Head of caudate nucleus (tissue), 42 donors: Measurements from ENCODE around the gene KIF26B.
"Not testable (repeated sequence)": the region's sequence is repeated elsewhere in the genome, so short reads cannot be mapped to it uniquely, and the experiment has no call there.

Source experiments
- DNase-seq, 42 donors: peaks; one replicate each; pipeline versions ENCODE4 v3.0.0 to v3.0.0-alpha.2; 2020 to 2021; ENCODE audit warnings: mixed read lengths in 7 of 42
- intact Hi-C: fragments of 100-400 bp; cut with DNase I; formaldehyde crosslinking; loops from one replicate; pipeline ENCODE4 v1.15.0; 2022

KIF26B gene

DNA sequence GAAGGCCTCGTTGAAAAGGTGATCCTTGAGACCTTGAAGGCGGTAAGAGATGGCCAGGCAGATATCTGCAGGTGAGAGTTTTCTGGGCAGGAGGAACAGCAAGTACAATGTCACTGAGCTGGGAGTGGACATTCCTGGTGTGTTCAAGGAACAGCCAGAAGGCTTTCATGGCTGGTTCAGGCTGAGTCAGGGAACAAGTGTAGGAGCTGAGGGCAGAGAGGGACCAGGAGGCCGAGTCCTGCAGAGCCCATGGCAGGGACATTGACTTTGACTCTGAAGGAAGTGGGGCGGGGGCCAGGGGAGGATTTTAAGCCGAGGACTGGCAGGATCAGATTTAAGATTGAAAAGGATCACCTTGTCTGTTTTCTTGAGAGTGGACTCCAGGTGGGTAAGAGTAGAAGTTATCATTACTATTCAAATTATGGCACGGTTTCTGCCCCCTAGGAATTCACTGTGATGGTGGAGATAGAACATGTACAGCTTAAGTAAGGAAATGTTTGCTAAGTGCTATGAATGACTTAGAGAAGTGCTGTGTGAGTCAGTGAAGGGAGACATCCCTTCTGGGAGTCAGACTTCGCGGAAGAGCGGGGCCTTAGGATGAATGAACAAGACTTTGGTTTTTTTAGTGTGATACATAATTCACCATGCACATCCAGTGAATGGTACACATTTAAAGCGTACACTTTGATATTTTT is 202.3 kb downstream of the KIF26B start:
- DNase-seq = no peak
- intact Hi-C loops = no loop called here

- DNase-seq, intact Hi-C loops: not testable (repeated sequence)
Measured at GRCh38 chr1:245359101-245359680, 204.4 kb downstream of the KIF26B start.

GRCh38 chr1:245361065-245361464 is 206.3 kb downstream of the KIF26B start:
- DNase-seq = peak in 1 of 42 donors; percentile 22
- intact Hi-C loops = no loop called here

DNA sequence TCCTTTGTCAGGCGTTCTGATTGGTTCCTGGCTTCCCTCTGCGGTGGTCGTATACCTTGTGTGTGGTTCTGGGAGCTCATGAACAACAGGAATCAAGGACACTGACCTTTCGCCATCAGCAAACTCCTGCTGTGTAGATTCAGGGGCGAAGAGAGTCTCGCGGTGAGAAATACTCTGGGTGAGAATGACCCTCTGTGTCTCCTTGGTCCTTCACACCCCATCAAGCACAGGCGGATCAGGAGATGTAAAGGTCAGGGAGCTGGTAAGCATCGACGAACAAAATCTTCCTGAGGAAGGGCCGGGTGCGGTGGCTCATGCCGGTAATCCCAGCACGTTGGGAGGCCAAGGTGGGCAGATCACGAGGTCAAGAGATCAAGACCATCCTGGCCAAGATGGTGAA is 207.2 kb downstream of the KIF26B start:
- peak in 1 of 42 donors; percentile 12 for DNase-seq

DNA sequence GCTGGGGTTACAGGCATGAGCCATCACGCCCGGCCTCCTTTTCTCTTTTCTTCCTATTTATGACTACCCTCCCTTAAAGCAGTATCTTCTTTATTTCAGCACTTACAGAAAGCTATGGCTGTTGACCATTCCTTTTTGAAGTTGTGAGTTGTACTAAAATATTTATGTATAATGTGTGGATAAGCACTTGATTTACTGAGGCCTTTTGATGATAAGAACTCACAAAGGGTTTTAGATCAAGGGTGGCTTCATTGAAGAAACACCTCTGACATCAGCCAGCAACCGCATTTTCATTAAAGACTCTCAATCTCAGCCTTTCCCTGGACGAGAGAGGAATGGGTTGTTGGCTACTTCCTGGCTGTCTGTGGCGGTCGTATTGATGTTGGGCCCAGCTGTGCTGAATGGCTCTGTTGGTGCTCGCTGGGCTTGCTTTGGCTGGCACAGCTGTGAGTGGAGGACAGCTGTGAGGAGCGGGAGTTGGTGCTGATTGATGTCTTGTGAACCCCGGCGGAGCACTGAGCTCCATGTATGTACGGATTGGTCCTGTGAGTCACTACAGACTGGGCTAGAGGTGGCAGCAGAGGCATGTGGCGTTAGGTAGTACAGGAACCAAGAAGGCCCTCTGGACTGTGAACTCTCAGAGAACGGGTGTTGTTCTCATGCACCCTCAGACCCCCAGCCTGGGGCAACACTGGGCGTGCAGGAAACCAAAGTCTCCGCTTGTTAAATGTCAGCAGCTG is 208.8 kb downstream of the KIF26B start:
- intact Hi-C loops = no loop called here
- DNase-seq = peak in 20 of 42 donors; percentile 5 to 49 (median 21)

More for the DNA sequence above, 207.2 kb downstream of the KIF26B start:
- intact Hi-C loops = no loop called here

- intact Hi-C loops = no loop called here
- no peak for DNase-seq
Measured at GRCh38 chr1:245365095-245366020, 210.6 kb downstream of the KIF26B start.

DNA sequence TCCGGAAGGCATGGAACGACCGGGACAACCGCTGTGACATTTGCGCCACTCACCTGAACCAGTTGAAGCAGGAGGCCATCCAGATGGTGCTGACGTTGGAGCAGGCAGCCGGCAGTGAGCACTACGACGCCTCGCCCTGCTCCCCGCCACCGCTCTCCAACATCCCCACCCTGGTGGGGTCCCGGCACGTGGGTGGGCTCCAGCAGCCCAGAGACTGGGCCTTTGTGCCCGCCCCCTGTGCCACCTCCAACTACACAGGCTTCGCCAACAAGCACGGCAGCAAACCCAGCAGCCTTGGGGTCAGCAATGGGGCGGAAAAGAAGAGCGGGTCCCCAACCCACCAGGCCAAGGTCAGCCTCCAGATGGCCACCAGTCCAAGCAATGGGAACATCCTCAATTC is 212.1 kb downstream of the KIF26B start:
- peak in 1 of 42 donors; percentile 27 for DNase-seq
- intact Hi-C loops = no loop called here

DNA sequence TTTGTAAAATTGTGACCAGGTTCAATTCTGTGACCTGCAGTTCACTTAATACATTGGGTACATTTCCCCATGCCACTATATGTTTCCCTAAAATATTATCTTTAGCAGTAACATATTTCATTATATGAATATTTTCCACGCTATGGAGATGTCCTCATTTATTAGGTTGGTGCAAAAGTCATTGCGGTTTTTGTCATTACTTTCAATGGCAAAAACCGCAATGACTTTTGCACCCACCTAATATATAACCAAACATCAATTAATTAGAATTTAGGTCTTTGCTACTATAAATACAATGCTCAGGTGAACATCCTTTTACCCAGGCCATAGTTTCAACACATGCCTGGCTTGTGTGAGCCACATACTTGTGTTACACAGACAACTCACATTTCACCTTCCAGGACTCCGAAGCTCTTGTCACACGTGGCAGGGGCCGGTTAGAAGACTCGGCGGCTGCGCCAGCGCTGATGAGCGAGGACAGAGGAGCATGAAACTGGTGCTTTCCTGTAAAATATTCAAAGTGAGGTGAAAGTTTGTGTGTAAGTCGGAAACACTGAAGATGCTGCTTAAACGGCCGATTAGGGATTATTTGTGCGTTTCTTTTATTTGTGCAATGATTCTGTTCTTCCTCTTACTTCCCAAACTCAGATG is 215.5 kb downstream of the KIF26B start:
- no peak for DNase-seq
- intact Hi-C loops = no loop called here

GRCh38 chr1:245370905-245371581 is 216.3 kb downstream of the KIF26B start:
- DNase-seq = peak in 2 of 42 donors; percentile 10 to 18
- intact Hi-C loops = no loop called here

GRCh38 chr1:245373131-245373530 is 218.3 kb downstream of the KIF26B start:
- DNase-seq = no peak
- intact Hi-C loops = no loop called here

GRCh38 chr1:245375789-245376460 is 221.1 kb downstream of the KIF26B start:
- DNase-seq = peak in 6 of 42 donors; percentile 7 to 50 (median 20)
- intact Hi-C loops = no loop called here

DNA sequence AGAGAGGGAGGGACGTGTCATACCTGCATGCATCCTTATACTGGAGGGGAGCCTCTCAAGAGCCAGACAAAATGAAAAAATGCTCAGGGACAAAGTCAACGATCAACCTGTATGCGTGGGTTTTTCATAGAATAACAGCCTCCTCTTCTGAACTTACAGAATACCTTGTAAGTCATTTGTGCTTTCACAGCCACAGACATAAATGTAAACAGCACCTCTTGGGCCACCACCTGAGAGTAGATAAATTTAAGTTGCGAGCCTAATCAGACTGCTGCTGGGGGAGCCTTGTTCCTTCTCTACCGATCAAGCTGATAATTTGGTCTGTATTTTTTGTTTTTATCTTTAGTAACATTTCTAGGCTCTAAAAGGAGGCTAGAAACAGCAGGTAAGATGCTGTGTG is 223.1 kb downstream of the KIF26B start:
- intact Hi-C loops = no loop called here
- no peak for DNase-seq

GRCh38 chr1:245378311-245378722 is 223.5 kb downstream of the KIF26B start:
- DNase-seq = no peak
- intact Hi-C loops = no loop called here

GRCh38 chr1:245378745-245379144 is 224.0 kb downstream of the KIF26B start:
- no peak for DNase-seq
- intact Hi-C loops = no loop called here

GRCh38 chr1:245380790-245381535 is 226.2 kb downstream of the KIF26B start:
- intact Hi-C loops = loop anchor here (10.0 kb wide), 1 partner anchor 226 kb away; the partner anchor contains the start of gene KIF26B
- no peak for DNase-seq

- intact Hi-C loops = loop anchor here (10.0 kb wide), 1 partner anchor 228 kb away; the partner anchor contains the start of gene KIF26B
- no peak for DNase-seq
Measured at GRCh38 chr1:245382981-245383380, 228.2 kb downstream of the KIF26B start.
